K562 (cell line): Measurements from ENCODE around the gene ARMCX6. TPM values are rescaled to one million over a fixed set of nuclear protein-coding genes. Genes with fewer than 3 reads are reported as not detected.

ENCODE experiments used
- CBX2 ChIP-seq: fragments of 200-600 bp; sonication (generic); IDR thresholded peaks from one replicate; pipeline ENCODE4 v1.6.1; 2012; ENCODE audit warnings: mild to moderate bottlenecking, low read length, inconsistent platforms; ENCODE audit not compliant: insufficient read depth, poor library complexity, severe bottlenecking
- CLOCK ChIP-seq: fragments of 250-450 bp; sonication (Bioruptor Pico); IDR thresholded peaks from 2 replicates; pipeline ENCODE4 v1.4.0; 2020; ENCODE audit warnings: mild to moderate bottlenecking, moderate library complexity, borderline replicate concordance
- FOXJ2 ChIP-seq: fragments of 200-800 bp; sonication (Bioruptor generic); IDR thresholded peaks from 2 replicates; pipeline ENCODE4 v1.6.1; 2016; ENCODE audit warnings: missing genetic modification characterization, missing compliant biosample characterization
- FOXP4 ChIP-seq: sonication (generic); formaldehyde crosslinking; IDR thresholded peaks from 2 replicates; pipeline ENCODE4 v1.8.0; 2022; ENCODE audit warnings: mild to moderate bottlenecking, missing genetic modification reagents, borderline replicate concordance
- LEF1 ChIP-seq: fragments of 450-650 bp; IDR thresholded peaks from 2 replicates; pipeline ENCODE4 v1.6.1; 2016; ENCODE audit warnings: mild to moderate bottlenecking
- MTA2 ChIP-seq: fragments of 450-650 bp; IDR thresholded peaks from 2 replicates; pipeline ENCODE4 v1.6.1; 2016; ENCODE audit warnings: low read depth
- RBM34 ChIP-seq: fragments of 200-400 bp; formaldehyde crosslinking; IDR thresholded peaks from 2 replicates; pipeline ENCODE4 v1.6.1; 2018; ENCODE audit warnings: low read length, borderline replicate concordance; ENCODE audit not compliant: insufficient read depth
- SIN3B ChIP-seq: fragments of 450-650 bp; IDR thresholded peaks from 2 replicates; pipeline ENCODE4 v1.6.1; 2017; ENCODE audit warnings: low read depth, mild to moderate bottlenecking, moderate library complexity
- SMARCA4 ChIP-seq: fragments of 450-650 bp; IDR thresholded peaks from 2 replicates; pipeline ENCODE4 v1.6.1; 2016
- SRSF1 ChIP-seq: fragments of 200-400 bp; formaldehyde crosslinking; IDR thresholded peaks from 2 replicates; pipeline ENCODE4 v1.6.1; 2017; ENCODE audit warnings: mild to moderate bottlenecking, low read depth, low read length, moderate library complexity
- SRSF7 ChIP-seq: fragments of 200-400 bp; formaldehyde crosslinking; optimal IDR thresholded peaks from 2 replicates; pipeline ENCODE3; 2017; ENCODE audit warnings: mild to moderate bottlenecking, low read depth, low read length
- ZBTB11 ChIP-seq, 3 experiments: fragments of 200-800 bp in 1 of 3; fragments of 250-450 bp in 1 of 3; fragments of 450-650 bp in 1 of 3; sonication (Bioruptor Pico) in 1 of 3; sonication (Bioruptor generic) in 1 of 3; formaldehyde crosslinking in 1 of 3; IDR thresholded peaks; 2 replicates each; pipeline versions ENCODE4 v1.6.1 to v1.8.0; 2016 to 2022; ENCODE audit warnings: mild to moderate bottlenecking in 2 of 3, missing genetic modification characterization in 2 of 3, missing compliant biosample characterization in 1 of 3, moderate library complexity in 1 of 3
- ZEB2 ChIP-seq: fragments of 450-650 bp; IDR thresholded peaks from 2 replicates; pipeline ENCODE4 v1.6.1; 2016
- polyA plus RNA-seq, 8 experiments: library from polyadenylated mRNA; depleted of rRNA in 4 of 8; stranded (reverse) in 5 of 8; unstranded in 3 of 8; fragments of >200 nt; fragmentation: Nextera tagmentation in 2 of 8; fragmentation: Illumina TruSeq in 1 of 8; extraction: Ambion mirVana in 2 of 8; extraction: Trizol in 1 of 8; gene quantifications; 2 replicates each; pipeline versions ENCODE4 v1.2.1 to v1.2.3, GENCODE V29; 2011 to 2014; ENCODE audit warnings: inconsistent platforms in 1 of 8, missing spikeins in 1 of 8
- total RNA-seq, 7 experiments: library from RNA; depleted of rRNA in 6 of 7; stranded (reverse); fragments of >200 nt in 6 of 7; fragmentation: Illumina TruSeq in 2 of 7; extraction: Trizol in 2 of 7; gene quantifications; 2 replicates each; pipeline versions ENCODE4 v1.2.1 to v1.2.3, GENCODE V29; 2011 to 2021; ENCODE audit warnings: low replicate concordance in 1 of 7
- TF ChIP-seq, protein P1 (sequence below): fragments of 200-800 bp; sonication (Bioruptor generic); IDR thresholded peaks from 2 replicates; pipeline ENCODE4 v1.6.1; 2017; ENCODE audit warnings: missing genetic modification characterization, missing compliant biosample characterization
- TF ChIP-seq, protein P2 (sequence below): fragments of 250-450 bp; sonication (Bioruptor Pico); IDR thresholded peaks from 2 replicates; pipeline ENCODE4 v1.5.0; 2020; ENCODE audit warnings: mild to moderate bottlenecking

Gene ARMCX6
- total and polyA plus RNA-seq, 9 of the 15 experiments (the other 6 are each of a cell fraction or from before 2014, with no cell fraction given), result 15.4 to 41.2 (median 24.6) TPM

- TF ChIP-seq ZBTB11 (CRISPR knock-in tag; IDR thresholded peaks at IDR 0.05) (no peak), LEF1 (no peak), SIN3B (no peak), SRSF7 (no peak), RBM34 (no peak), FOXP4 (CRISPR knock-in tag) (no peak), CBX2 (no peak), SRSF1 (no peak), ZEB2 (no peak), SMARCA4 (no peak), FOXJ2 (tag) (no peak), MTA2 (no peak), CLOCK (no peak)
- TF ChIP-seq, protein P1, sequence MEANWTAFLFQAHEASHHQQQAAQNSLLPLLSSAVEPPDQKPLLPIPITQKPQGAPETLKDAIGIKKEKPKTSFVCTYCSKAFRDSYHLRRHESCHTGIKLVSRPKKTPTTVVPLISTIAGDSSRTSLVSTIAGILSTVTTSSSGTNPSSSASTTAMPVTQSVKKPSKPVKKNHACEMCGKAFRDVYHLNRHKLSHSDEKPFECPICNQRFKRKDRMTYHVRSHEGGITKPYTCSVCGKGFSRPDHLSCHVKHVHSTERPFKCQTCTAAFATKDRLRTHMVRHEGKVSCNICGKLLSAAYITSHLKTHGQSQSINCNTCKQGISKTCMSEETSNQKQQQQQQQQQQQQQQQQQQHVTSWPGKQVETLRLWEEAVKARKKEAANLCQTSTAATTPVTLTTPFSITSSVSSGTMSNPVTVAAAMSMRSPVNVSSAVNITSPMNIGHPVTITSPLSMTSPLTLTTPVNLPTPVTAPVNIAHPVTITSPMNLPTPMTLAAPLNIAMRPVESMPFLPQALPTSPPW (CRISPR knock-in tag), result peak; percentile 93
- TF ChIP-seq, protein P2, sequence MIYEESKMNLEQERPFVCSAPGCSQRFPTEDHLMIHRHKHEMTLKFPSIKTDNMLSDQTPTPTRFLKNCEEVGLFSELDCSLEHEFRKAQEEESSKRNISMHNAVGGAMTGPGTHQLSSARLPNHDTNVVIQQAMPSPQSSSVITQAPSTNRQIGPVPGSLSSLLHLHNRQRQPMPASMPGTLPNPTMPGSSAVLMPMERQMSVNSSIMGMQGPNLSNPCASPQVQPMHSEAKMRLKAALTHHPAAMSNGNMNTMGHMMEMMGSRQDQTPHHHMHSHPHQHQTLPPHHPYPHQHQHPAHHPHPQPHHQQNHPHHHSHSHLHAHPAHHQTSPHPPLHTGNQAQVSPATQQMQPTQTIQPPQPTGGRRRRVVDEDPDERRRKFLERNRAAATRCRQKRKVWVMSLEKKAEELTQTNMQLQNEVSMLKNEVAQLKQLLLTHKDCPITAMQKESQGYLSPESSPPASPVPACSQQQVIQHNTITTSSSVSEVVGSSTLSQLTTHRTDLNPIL (CRISPR knock-in tag), result no peak
Measured at GRCh38 chrX:101617211-101618191, at the start of gene ARMCX6 (continued).
